DOHH2 (cell line): ENCODE measurements around the gene TGM1.

Source experiments
- H3F3A ChIP-seq: fragments of 200-600 bp; sonication (generic), shearing (Covaris generic); 2 replicates; pipeline ENCODE4 v1.6.0; 2016; ENCODE audit warnings: antibody characterized with exemption, mild to moderate bottlenecking; ENCODE audit not compliant: control insufficient read depth, insufficient read depth
- H3K27ac ChIP-seq: fragments of 200-600 bp; sonication (generic); 2 replicates; pipeline ENCODE4 v1.5.1; 2014; ENCODE audit warnings: low read depth, mild to moderate bottlenecking, low read length, moderate library complexity
- H3K27me3 ChIP-seq: fragments of 200-600 bp; sonication (generic); 2 replicates; pipeline ENCODE4 v1.6.1; 2014; ENCODE audit warnings: mild to moderate bottlenecking, low read length, mixed read lengths; ENCODE audit not compliant: control insufficient read depth
- H3K36me3 ChIP-seq: fragments of 200-600 bp; sonication (generic); 2 replicates; pipeline ENCODE4 v1.6.1; 2014; ENCODE audit warnings: mild to moderate bottlenecking, low read length, moderate library complexity, mixed read lengths; ENCODE audit not compliant: control insufficient read depth
- H3K4me1 ChIP-seq: fragments of 200-600 bp; sonication (generic); 2 replicates; pipeline ENCODE4 v1.6.1; 2014; ENCODE audit warnings: mild to moderate bottlenecking, low read length, mixed read lengths; ENCODE audit not compliant: control insufficient read depth
- H3K4me2 ChIP-seq: fragments of 200-600 bp; sonication (generic); 2 replicates; pipeline ENCODE4 v1.6.0; 2014; ENCODE audit warnings: mild to moderate bottlenecking, low read length, moderate library complexity
- H3K4me3 ChIP-seq: fragments of 200-600 bp; sonication (generic); 2 replicates; pipeline ENCODE4 v1.5.1; 2014; ENCODE audit warnings: mild to moderate bottlenecking, low read length, mixed read lengths
- H3K79me2 ChIP-seq: fragments of 200-600 bp; sonication (generic); 2 replicates; pipeline ENCODE4 v1.6.1; 2014; ENCODE audit warnings: mild to moderate bottlenecking, low read length, mixed read lengths; ENCODE audit not compliant: control insufficient read depth
- H3K9me2 ChIP-seq: fragments of 200-600 bp; sonication (generic); replicated peaks from 2 replicates; pipeline ENCODE4 v1.6.1; 2014; ENCODE audit warnings: mild to moderate bottlenecking, low read length, mixed read lengths; ENCODE audit not compliant: control insufficient read depth
- H3K9me3 ChIP-seq: fragments of 200-600 bp; sonication (generic); 2 replicates; pipeline ENCODE4 v1.6.1; 2014; ENCODE audit warnings: antibody characterized with exemption, low read length, mixed read lengths; ENCODE audit not compliant: control insufficient read depth, insufficient read depth
- H4K20me1 ChIP-seq: fragments of 200-600 bp; sonication (generic); 2 replicates; pipeline ENCODE4 v1.6.0; 2014; ENCODE audit warnings: low read depth, mild to moderate bottlenecking, antibody characterized with exemption, low read length, moderate library complexity; ENCODE audit not compliant: control insufficient read depth, insufficient read depth
- EZH2phosphoT487 ChIP-seq: fragments of 200-600 bp; sonication (generic); IDR thresholded peaks from 2 replicates; pipeline ENCODE4 v1.6.1; 2017; ENCODE audit warnings: borderline replicate concordance, mild to moderate bottlenecking, antibody characterized with exemption, low read length, moderate library complexity, mixed read lengths
- TF ChIP-seq, protein P1 (sequence below): fragments of 200-600 bp; sonication (generic); IDR thresholded peaks from one replicate; pipeline ENCODE4 v1.5.1; 2014; ENCODE audit warnings: antibody characterized with exemption, mild to moderate bottlenecking, low read depth, low read length; ENCODE audit not compliant: poor library complexity, severe bottlenecking

The TGM1 gene

DNA sequence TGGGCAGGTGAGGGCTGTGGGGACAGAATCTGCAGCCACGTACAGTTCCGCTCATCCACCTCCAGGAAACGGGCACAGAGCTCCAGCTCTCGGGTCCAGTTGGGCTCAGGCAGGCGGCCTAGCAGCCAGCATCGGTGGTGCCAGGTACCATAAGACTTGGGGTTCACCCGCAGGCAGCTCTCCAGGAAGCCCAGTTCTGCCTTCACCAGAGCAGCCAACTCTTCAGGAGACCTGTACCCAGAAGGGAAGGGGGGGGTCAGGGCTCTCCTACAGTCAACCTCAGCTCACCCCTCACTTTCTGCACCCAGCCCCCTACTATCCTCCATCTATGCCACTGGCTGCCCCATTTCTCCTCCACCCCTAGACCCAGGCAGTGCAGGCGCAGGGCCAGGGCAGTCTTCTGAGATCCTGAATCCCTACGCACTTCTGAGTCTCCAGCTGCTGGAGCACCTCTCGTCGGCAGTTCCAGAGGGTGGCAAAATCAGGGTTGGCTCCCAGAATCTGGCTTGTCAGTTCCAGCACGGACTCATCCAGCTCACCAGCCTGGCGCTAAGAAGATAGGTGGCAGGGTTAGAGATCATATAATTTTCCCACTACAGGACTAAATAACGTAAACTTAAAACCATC lies 7.0 kb upstream of the TGM1 start:
- no peaks in the 10 kb centered on the region for H3K9me3 ChIP-seq
- peak overlapping the region; percentile 86 for H3K4me2 ChIP-seq
- no peaks in the 10 kb centered on the region for H3K9me2 ChIP-seq
- no peaks in the 10 kb centered on the region for H3K36me3 ChIP-seq
- H3K4me1 ChIP-seq: peaks cover 36% of the 10 kb centered on the region
- H3K79me2 ChIP-seq: peaks cover 4% of the 10 kb centered on the region
- no peaks in the 10 kb centered on the region for H3K27me3 ChIP-seq
- peak overlapping the region; percentile 85 for H3K4me3 ChIP-seq
- H3F3A ChIP-seq: peaks cover 2% of the 10 kb centered on the region; the same call in 1 of the 2 replicates
- TF ChIP-seq EZH2phosphoT487: no peak
- TF ChIP-seq, protein P1, sequence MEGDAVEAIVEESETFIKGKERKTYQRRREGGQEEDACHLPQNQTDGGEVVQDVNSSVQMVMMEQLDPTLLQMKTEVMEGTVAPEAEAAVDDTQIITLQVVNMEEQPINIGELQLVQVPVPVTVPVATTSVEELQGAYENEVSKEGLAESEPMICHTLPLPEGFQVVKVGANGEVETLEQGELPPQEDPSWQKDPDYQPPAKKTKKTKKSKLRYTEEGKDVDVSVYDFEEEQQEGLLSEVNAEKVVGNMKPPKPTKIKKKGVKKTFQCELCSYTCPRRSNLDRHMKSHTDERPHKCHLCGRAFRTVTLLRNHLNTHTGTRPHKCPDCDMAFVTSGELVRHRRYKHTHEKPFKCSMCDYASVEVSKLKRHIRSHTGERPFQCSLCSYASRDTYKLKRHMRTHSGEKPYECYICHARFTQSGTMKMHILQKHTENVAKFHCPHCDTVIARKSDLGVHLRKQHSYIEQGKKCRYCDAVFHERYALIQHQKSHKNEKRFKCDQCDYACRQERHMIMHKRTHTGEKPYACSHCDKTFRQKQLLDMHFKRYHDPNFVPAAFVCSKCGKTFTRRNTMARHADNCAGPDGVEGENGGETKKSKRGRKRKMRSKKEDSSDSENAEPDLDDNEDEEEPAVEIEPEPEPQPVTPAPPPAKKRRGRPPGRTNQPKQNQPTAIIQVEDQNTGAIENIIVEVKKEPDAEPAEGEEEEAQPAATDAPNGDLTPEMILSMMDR: no peak
- no peak overlapping the region for H3K27ac ChIP-seq
- no peaks in the 10 kb centered on the region for H4K20me1 ChIP-seq

DNA sequence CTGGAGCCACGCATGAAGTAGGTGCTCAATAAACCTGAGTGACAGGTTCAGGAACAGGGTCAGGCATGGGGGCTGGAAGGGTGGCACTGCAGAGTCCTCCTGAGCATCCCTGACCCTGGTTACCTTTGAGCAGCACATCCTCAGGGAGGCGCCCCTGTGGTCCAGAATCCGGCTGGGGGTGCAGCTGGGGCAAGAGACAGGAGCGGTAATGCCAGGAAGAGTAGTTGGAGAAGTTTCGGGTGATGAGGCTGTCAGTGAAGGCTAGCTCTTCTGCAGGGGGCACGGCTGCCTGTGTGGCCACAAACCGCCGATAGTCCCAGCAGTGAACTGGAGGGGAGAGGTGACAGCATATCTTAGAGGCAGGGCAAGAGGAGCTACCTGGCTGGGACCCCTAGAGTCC lies 6.4 kb upstream of the TGM1 start:
- no peak overlapping the region for H3K27ac ChIP-seq
- H3K9me3 ChIP-seq: no peaks in the 10 kb centered on the region
- H3K27me3 ChIP-seq: no peaks in the 10 kb centered on the region
- H3F3A ChIP-seq: peaks cover 2% of the 10 kb centered on the region; the same call in 1 of the 2 replicates
- H3K4me2 ChIP-seq: no peak overlapping the region
- no peaks in the 10 kb centered on the region for H3K36me3 ChIP-seq
- peaks cover 35% of the 10 kb centered on the region for H3K4me1 ChIP-seq
- H3K79me2 ChIP-seq: peaks cover 4% of the 10 kb centered on the region
- H4K20me1 ChIP-seq: no peaks in the 10 kb centered on the region
- TF ChIP-seq EZH2phosphoT487: no peak
- TF ChIP-seq, protein P1: no peak
- H3K9me2 ChIP-seq: no peaks in the 10 kb centered on the region
- no peak overlapping the region for H3K4me3 ChIP-seq

DNA sequence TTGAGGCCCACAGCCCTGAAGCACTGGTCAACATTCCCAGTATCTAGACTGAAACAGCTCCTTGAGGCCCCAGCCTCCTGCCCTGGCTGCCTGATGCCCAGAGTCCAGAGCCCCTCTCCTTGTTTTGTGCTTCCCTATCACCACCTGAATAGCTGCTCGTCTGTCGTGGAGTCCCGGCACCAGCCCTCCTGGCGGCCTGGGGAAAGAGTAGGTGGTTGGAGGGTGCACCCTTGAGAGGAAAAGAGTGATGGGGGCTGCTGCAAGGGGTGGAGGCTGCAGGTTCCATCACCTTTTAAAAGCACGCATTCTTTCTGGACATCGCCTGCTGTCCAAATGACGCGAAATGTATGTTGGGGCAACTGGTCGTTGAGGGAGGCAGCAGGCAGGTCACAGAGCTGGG lies 5.2 kb upstream of the TGM1 start:
- Histone ChIP-seq H3K36me3 (no peaks in the 10 kb centered on the region), H3K9me3 (no peaks in the 10 kb centered on the region), H3K27me3 (no peaks in the 10 kb centered on the region), H3K79me2 (peaks cover 4% of the 10 kb centered on the region), H4K20me1 (no peaks in the 10 kb centered on the region), H3F3A (peaks cover 2% of the 10 kb centered on the region; the same call in 1 of the 2 replicates), H3K4me2 (no peak overlapping the region), H3K4me1 (peaks cover 23% of the 10 kb centered on the region), H3K4me3 (no peak overlapping the region), H3K9me2 (no peaks in the 10 kb centered on the region), H3K27ac (no peak overlapping the region)
- TF ChIP-seq, protein P1: no peak
